SK-N-DZ (cell line): Measurements from ENCODE around the gene MRPL54.
"Not testable (repeated sequence)": the region's sequence is repeated elsewhere in the genome, so short reads cannot be mapped to it uniquely, and the experiment has no call there.

Experiments
- DNase-seq: peaks from one replicate; pipeline ENCODE4 v3.0.0-alpha.2; 2015; ENCODE audit warnings: low spot score

MRPL54 gene

DNA sequence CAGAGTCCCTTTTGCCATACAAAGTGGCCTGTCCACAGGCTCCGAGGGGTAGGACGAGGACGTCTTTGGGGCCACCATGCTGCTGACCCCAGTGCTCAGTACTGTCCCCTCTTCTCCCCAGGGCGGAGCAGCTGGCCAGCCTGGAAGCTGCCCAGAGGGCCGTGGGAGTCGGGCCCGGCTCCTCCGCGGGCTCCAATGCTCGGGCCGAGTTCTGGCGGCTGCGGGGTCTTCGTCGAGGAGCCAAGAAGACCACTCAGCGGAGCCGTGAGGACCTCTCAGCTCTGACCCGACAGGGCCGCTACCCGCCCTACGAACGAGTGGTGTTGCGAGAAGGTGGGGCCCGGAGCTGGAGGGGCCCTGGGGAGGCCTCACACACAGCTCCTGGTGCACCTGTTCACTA, 22.1 kb upstream of the MRPL54 start:
- DNase-seq: no peak

GRCh38 chr19:3743486-3743885, 19.0 kb upstream of the MRPL54 start:
- DNase-seq: no peak

- DNase-seq: no peak
Observed at GRCh38 chr19:3745363-3746045, 17.0 kb upstream of the MRPL54 start.

GRCh38 chr19:3746371-3747056, 16.0 kb upstream of the MRPL54 start:
- no peak for DNase-seq

DNA sequence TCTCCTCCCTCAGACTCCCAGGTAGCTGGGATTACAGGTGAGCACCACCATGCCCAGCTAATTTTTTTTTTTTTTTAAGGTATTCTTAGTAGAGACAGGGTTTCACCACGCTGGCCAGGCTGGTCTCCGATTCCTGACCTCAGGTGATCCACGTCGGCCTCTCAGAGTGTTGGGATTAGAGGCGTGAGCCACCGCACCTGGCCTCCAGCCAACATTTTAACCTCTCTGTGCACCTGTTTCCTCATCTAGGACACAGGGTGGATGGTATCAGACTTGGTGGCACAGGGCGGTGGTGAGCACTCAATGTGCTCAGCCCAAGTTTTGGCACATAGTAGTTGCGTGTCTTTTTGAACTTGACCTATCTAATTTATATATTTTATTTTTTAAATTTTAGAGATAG, 13.5 kb upstream of the MRPL54 start:
- no peak for DNase-seq

DNA sequence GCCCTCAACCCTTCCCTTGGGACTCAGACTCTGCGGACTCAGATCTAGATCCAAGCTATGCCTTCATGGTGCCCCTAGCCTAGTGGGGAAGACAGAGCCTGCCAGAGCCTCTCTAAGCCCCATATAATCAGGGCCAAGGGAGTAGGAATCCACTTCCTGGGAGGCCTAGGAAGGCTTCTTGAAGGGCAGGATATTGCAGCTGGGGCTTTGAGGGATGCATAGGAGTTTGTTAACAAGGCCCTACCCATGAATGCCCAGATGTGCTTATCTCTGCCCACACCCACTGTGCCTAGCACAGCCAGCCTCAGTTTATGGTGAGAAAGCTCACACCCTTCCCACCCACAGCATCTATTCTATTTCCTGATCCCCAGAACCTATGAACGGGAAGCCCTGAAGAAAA, 12.3 kb upstream of the MRPL54 start:
- DNase-seq: no peak

- no peak for DNase-seq
Observed at GRCh38 chr19:3751236-3751635, 11.2 kb upstream of the MRPL54 start.

GRCh38 chr19:3752492-3752891, 10.0 kb upstream of the MRPL54 start:
- DNase-seq: no peak

DNA sequence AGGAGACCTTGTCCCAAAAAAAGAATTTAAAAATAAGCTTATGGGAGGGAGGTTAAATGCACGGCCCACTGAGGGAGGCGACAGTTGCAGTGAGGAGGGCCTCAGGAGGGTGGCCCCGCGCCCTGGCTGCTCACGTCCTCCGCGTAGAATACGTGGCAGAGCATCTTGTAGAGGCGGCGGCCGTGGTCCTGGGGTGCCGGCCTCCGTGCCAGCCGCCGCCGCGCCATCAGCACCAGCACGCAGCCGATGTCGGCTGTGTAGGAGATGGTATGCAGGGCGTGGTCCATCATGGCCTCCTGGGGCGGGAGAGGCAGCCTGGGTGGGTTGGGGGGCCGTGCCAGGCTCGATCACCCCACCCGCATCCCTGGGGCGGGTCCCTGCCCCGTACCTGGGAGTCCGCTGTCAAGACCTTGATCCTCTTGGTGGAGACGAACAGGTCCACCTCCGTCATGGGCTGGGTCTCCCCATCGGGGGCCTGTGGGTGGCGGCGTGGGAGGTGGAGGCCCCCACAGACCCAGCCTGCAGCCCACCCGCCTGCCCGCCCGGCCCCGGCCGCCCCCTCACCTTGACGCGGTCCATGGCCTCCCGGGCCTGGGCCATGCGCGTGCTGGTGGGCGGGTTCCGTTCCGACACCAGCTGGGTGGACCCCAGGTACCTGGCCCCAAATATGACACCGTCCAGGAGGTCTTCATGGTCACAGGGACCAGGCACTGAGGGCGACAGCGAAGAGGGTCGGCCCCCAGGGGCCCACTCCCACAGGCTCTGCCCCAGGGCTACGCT, 8.7 kb upstream of the MRPL54 start:
- DNase-seq: no peak

- not testable (repeated sequence) for DNase-seq
Observed at GRCh38 chr19:3757705-3758104, 4.8 kb upstream of the MRPL54 start.

- not testable (repeated sequence) for DNase-seq
Observed at GRCh38 chr19:3758297-3758696, 4.2 kb upstream of the MRPL54 start.

- DNase-seq: no peak
Observed at GRCh38 chr19:3759482-3760254, 2.8 kb upstream of the MRPL54 start.

GRCh38 chr19:3760871-3761361, 1.6 kb upstream of the MRPL54 start:
- DNase-seq: peak; percentile 16

GRCh38 chr19:3761382-3762129, 926 bp upstream of the MRPL54 start, which contains the start of gene APBA3:
Gene APBA3 (minus strand): TSS chr19:3761692. CDS start chr19:3760264, 1,428 bp downstream.
- peak; percentile 84 for DNase-seq

DNA sequence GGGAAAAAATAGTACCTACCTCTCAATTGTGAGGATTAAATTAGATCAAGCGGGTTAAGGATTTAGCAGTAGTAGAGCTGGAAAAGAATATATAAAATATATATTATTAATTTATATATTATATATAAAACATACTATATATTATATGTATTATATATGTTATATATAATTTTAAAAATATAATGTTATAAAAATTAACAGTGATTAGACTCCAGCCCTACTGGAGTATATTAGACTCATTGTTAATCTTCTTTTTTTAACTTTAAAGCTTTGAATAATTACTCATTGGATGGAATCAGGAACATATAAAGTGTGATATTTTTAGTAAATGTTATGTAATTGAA, 380 bp upstream of the MRPL54 start:
- DNase-seq: no peak

DNA sequence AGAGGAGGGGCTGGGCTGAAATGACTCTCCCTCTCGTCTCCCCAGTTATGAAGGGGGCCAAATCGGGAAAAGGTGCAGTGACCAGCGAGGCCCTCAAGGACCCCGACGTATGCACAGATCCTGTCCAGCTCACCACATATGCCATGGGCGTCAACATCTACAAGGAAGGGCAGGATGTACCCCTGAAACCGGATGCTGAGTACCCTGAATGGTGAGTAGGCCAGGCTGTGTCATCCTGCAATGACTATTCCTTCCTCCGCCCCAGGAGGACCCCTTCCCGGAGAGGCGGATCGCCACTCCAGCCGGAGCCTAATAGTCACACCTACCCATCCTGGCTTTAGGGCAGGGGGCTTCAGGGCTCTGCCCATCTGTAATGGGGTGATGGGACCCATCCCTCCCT, 2.6 kb downstream of the MRPL54 start:
- DNase-seq: no peak

DNA sequence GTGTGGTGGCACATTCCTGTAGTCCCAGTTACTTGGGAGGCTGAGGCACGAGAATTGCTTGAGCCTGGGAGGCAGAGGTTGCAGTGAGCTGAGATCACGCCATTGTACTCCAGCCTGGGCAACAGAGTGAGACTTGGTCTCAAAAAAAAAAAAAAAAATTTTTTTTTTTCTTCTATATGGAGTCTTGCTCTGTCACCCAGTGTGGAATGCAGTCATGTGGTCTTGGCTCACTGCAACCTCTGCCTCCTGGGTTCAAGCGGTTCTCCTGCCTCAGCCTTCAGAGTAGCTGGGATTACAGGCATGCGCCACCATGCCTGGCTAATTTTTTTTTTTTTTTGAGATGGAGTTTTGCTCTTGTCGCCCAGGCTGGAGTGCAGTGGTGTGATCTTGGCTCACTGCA, 3.3 kb downstream of the MRPL54 start:
- DNase-seq: not testable (repeated sequence)

GRCh38 chr19:3766520-3766919, 4.0 kb downstream of the MRPL54 start:
- DNase-seq: no peak

- no peak for DNase-seq
Observed at GRCh38 chr19:3767050-3767449, 4.6 kb downstream of the MRPL54 start.

DNA sequence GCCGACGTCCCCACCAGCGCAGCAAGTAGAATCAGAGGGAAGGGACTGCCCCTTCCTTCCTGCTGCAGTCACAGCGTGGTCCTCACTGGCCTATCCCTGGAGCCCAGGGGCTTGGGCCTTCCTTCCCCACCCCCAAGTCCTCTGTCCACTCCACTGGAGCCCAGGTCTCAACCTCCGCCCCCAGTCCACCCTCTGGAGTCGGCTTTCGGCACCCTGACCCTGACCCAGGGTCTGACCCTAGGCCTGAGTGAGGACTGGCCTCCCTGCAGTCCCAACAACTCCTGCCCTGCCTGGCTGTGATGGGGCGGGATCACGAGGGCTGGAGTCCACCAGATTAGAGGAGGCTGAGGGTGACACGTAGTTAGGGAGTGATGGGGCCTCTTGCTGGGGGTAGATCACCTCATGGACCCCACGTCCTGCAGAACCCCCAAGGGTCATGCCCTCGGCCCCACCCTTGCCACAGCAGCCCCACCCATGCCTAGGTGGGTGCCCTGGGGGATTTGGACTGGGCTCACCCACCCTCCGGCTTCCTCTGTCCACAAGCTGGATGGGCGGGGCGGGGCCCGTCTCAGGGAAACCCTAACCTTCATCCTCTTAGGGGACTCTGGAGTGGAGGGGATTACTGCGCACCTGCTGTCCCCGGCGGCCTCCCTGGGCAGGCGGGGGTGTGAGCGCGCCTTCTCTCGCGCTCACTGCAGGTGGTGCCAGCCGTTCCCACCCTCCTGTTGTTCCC, 5.7 kb downstream of the MRPL54 start:
- DNase-seq: no peak
